ENCODE data around the gene BSPRY. TPM values are rescaled to one million over a fixed set of nuclear protein-coding genes. Genes with fewer than 3 reads are reported as not detected.
"Not testable (repeated sequence)": the region's sequence is repeated elsewhere in the genome, so short reads cannot be mapped to it uniquely, and the experiment has no call there.

Gene BSPRY
- total RNA-seq, 1 experiment from 2014 or later, result 14.5 TPM

DNA sequence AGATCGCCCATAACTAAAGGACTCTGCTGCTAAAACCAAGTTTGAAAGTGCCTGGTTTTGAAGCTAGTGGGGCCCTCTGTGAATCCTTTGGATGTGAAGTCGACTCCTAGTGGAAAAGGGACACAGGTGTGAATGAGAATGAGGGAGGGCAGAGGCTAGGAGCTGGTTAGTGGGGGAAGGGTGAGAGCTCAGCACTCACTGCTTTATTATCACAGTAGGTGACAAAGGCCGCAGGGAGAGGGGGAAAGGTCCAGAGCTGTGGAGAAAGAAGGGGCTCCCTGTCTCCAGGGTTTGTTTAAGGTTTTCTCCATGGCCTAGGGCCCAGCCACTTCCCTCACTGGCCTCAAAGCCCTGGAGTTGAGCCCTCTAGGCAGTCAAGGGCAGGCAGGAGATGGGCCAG, 23.9 kb downstream of the BSPRY start:
- Mint-ChIP-seq H3K4me1 (ENCODE audit: low read depth, unreplicated experiment) (no peaks in the 10 kb centered on the region), H3K36me3 (ENCODE audit: insufficient read depth, unreplicated experiment) (peaks cover 36% of the 10 kb centered on the region), H3K9me3 (ENCODE audit: low read depth, unreplicated experiment) (no peaks in the 10 kb centered on the region), H3K27me3 (ENCODE audit: unreplicated experiment) (no peaks in the 10 kb centered on the region), H3K4me3 (ENCODE audit: low read depth, unreplicated experiment) (no peak overlapping the region), H3K27ac (ENCODE audit: unreplicated experiment) (no peak overlapping the region)
- CTCF ChIA-PET, result interaction anchor here (0.6 kb wide), 1 partner anchor 58 kb away, joined by 3 read pairs; no protein-coding TSS in a partner anchor
- intact Hi-C loops (cut with micrococcal nuclease; ENCODE audit: unreplicated experiment), result no loop called here
- no TSS peak for BruUV-seq (replicated peaks)
- no peak for DNase-seq
- TF ChIP-seq, protein P1, sequence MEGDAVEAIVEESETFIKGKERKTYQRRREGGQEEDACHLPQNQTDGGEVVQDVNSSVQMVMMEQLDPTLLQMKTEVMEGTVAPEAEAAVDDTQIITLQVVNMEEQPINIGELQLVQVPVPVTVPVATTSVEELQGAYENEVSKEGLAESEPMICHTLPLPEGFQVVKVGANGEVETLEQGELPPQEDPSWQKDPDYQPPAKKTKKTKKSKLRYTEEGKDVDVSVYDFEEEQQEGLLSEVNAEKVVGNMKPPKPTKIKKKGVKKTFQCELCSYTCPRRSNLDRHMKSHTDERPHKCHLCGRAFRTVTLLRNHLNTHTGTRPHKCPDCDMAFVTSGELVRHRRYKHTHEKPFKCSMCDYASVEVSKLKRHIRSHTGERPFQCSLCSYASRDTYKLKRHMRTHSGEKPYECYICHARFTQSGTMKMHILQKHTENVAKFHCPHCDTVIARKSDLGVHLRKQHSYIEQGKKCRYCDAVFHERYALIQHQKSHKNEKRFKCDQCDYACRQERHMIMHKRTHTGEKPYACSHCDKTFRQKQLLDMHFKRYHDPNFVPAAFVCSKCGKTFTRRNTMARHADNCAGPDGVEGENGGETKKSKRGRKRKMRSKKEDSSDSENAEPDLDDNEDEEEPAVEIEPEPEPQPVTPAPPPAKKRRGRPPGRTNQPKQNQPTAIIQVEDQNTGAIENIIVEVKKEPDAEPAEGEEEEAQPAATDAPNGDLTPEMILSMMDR (IDR thresholded peaks at IDR 0.05; ENCODE audit: unreplicated experiment), result no peak

DNA sequence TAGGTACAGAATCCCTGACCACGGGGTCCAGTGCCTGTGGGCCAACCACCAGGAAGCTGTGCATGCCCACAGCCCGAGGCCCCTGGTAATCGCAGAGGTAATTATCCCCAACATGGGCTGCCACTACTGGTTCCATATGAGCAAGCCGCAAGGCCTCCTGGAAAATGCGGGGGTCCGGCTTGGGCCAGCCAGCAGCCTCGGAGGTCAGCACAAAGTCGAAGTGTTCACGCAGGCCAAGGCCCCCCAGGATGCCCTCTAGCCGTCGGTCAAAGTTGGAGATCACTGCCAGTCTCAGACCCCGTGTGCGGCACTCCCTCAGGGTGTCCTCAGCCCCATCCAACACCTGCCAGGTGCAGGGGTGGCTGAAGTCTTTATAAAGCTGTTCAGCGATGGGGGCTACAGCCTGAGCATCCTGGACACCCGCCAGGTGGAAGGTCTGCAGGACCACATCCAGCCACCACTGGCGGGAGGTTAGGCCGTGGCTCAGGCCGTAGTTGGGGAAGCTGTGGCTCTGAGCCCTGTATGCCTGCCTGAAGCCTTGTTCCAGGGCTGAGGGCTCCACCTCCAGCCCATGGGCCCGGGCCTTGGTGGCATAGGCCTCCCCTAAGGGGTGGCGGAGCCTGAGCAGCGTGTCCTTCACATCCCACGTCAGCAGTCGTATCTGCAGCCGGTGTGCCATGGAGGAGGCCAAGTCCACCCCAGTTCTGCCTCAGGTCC, 24.5 kb downstream of the BSPRY start:
- H3K36me3 Mint-ChIP-seq (ENCODE audit: insufficient read depth, unreplicated experiment), result peaks cover 37% of the 10 kb centered on the region
- no peaks in the 10 kb centered on the region for H3K9me3 Mint-ChIP-seq (ENCODE audit: low read depth, unreplicated experiment)
- CTCF ChIA-PET, result interaction anchor here (0.6 kb wide), 1 partner anchor 58 kb away, joined by 3 read pairs; no protein-coding TSS in a partner anchor
- BruUV-seq (replicated peaks), result no TSS peak
- no peaks in the 10 kb centered on the region for H3K27me3 Mint-ChIP-seq (ENCODE audit: unreplicated experiment)
- H3K4me3 Mint-ChIP-seq (ENCODE audit: low read depth, unreplicated experiment), result no peak overlapping the region
- intact Hi-C loops (cut with micrococcal nuclease; ENCODE audit: unreplicated experiment), result no loop called here
- H3K4me1 Mint-ChIP-seq (ENCODE audit: low read depth, unreplicated experiment), result peaks cover 4% of the 10 kb centered on the region
- DNase-seq, result no peak
- TF ChIP-seq, protein P1 (IDR thresholded peaks at IDR 0.05; ENCODE audit: unreplicated experiment), result no peak
- no peak overlapping the region for H3K27ac Mint-ChIP-seq (ENCODE audit: unreplicated experiment)

DNA sequence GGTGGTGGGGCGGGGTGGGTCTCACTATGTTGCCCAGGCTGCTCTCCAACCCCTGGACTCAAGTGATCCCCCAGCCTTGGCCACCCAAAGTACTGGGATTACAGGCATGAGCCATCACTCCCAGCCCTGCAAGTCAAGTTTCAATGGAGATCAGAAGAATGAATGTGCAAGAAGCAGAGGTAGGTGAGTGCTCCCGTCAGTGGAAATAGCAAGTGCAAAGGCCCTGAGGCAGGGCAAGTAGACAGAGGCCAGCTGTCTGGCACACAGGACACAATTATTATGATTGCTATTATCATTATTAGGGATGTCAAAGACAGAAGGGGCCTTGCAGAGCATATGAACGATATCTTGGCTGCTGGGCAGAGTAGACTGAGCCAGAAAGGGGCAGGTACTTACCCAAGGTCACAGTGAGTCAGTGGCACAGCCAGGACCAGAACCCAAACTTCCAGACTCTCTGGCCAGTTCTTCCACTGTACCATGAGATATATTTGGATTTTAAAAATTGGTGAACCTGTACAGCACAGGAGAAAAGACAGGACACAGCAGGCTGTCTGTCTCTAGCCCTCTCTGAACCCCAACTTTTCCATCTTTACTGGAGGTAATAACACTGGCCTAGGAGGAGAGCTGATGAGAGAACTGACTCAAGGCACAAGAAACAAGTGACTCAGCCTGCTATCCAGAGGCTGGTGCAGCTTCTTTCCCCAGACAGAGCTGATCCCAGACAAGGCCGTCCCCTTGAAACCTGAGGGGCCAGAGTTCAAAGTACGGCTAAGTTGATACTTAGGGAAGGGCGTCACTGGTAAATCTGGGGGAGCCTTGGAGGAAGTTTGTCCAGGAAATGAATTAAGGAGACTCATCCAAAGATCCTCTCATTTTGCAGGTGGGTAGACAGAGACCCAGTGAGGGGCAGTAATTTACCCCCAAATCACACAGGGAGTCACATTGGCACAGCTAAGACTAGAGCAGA, 26.0 kb downstream of the BSPRY start:
- intact Hi-C loops (cut with micrococcal nuclease; ENCODE audit: unreplicated experiment), result no loop called here
- CTCF ChIA-PET, result no interaction called here
- TF ChIP-seq, protein P1 (IDR thresholded peaks at IDR 0.05; ENCODE audit: unreplicated experiment), result no peak
- Mint-ChIP-seq H3K4me3 (ENCODE audit: low read depth, unreplicated experiment) (peak overlapping the region; percentile 79), H3K36me3 (ENCODE audit: insufficient read depth, unreplicated experiment) (peaks cover 39% of the 10 kb centered on the region), H3K9me3 (ENCODE audit: low read depth, unreplicated experiment) (no peaks in the 10 kb centered on the region), H3K27me3 (ENCODE audit: unreplicated experiment) (no peaks in the 10 kb centered on the region), H3K27ac (ENCODE audit: unreplicated experiment) (peak overlapping the region; percentile 82), H3K4me1 (ENCODE audit: low read depth, unreplicated experiment) (peaks cover 12% of the 10 kb centered on the region)
- BruUV-seq (replicated peaks), result no TSS peak
- no peak for DNase-seq

DNA sequence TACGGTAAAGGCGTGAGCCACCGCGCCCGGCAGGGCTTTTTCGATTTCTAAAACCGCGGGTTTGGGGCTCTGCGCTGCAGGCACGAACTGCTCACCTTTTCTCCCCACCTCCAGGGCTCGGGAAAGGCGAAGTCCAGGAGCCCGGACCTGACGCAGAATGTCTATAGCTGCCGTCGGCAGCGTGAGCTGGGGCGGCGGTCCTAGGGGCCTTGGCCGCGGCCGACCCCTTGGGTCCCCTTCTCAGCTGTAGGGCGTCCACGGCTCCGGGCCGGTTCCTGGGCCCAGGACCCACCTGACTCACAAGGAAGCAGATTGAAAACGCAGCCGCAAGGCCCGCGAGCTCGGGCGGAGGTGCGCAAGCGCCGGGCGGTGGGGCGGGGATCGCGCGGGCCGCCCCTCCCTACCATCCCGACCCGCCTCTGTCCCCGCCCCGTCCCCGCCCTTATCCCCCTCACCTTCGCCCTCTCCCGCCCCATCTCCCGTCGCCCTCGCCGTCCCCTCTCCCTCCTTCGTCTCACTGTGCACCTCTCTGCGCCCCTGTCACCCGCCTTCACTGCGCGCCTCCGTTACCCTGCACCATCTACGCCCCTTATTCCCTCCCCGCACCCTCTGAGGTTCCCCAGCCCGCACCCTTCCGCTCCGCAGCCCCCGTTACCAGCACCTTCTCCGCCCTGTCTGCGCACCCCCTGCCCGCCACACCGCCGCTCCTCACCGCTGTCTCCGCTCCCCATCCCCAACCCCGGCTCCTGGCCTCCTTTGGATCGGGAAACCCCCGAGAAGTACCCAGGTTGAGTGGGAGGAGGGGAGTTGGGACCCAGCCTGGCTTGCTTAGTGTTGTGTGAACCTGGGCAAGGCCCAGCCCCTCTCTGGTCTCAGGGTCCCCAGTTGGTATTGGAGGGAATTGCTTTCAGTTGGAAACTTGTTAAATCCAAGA, 27.6 kb downstream of the BSPRY start, which contains the start of gene HDHD3:
HDHD3 (minus strand) TSS at position 353 of the 934 bp plus-strand sequence. CDS start 2,632 bp downstream, outside the sequence.
- Mint-ChIP-seq H3K27me3 (ENCODE audit: unreplicated experiment) (no peaks in the 10 kb centered on the region), H3K9me3 (ENCODE audit: low read depth, unreplicated experiment) (no peaks in the 10 kb centered on the region), H3K4me1 (ENCODE audit: low read depth, unreplicated experiment) (peaks cover 24% of the 10 kb centered on the region), H3K27ac (ENCODE audit: unreplicated experiment) (peak within 1 kb of the TSS; percentile 82), H3K36me3 (ENCODE audit: insufficient read depth, unreplicated experiment) (peaks cover 39% of the 10 kb centered on the region), H3K4me3 (ENCODE audit: low read depth, unreplicated experiment) (peak within 1 kb of the TSS; percentile 79)
- TF ChIP-seq, protein P1 (IDR thresholded peaks at IDR 0.05; ENCODE audit: unreplicated experiment), result no peak
- intact Hi-C loops (cut with micrococcal nuclease; ENCODE audit: unreplicated experiment), result no loop called here
- DNase-seq, result peak; percentile 84
- BruUV-seq (replicated peaks), result no TSS peak
- CTCF ChIA-PET, result interaction anchor here (0.8 to 1.3 kb wide), 2 partner anchors 24 to 1432 kb away, joined by 5 read pairs; partner anchors contain the start of gene ALAD

DNA sequence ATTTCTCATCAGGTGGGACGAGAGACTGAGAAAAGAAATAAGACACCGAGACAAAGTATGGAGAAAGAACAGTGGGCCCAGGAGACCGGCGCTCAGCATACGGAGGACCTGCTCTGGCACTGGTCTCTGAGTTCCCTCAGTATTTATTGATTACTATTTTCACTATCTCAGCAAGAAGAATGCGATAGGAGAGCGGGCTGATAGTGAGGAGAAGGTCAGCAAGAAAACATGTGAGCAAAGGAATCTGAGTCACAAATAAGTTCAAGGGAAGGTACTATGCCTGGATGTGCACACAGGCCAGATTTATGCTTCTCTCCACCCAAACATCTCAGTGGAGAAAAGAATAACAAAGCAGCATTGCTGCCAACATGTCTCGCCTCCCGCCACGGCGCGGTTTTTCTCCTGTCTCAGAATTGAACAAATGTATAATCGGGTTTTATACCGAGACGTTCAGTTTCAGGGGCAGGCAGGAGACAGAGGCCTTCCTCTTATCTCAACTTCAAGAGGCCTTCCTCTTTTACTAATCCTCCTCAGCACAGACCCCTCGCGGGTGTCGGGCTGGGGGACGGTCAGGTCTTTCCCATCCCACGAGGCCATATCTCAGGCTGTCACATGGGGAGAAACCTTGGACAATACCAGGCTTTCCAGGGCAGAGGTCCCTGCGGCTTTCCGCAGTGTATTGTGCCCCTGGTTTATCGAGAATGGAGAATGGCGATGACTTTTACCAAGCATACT, 29.9 kb downstream of the BSPRY start:
- H3K27me3 Mint-ChIP-seq (ENCODE audit: unreplicated experiment); CTCF ChIA-PET; H3K9me3 Mint-ChIP-seq (ENCODE audit: low read depth, unreplicated experiment); DNase-seq; BruUV-seq (replicated peaks); intact Hi-C loops (cut with micrococcal nuclease; ENCODE audit: unreplicated experiment): not testable (repeated sequence)
- H3K4me3 Mint-ChIP-seq (ENCODE audit: low read depth, unreplicated experiment), result peak overlapping the region; percentile 53
- peaks cover 41% of the 10 kb centered on the region for H3K4me1 Mint-ChIP-seq (ENCODE audit: low read depth, unreplicated experiment)
- peaks cover 30% of the 10 kb centered on the region for H3K36me3 Mint-ChIP-seq (ENCODE audit: insufficient read depth, unreplicated experiment)
- H3K27ac Mint-ChIP-seq (ENCODE audit: unreplicated experiment), result peak overlapping the region; percentile 87

All from Calu3 (cell line).